ENCODE results near the gene USP32. TPM values are rescaled to one million over a fixed set of nuclear protein-coding genes. Genes with fewer than 3 reads are reported as not detected.

Gene USP32
- total RNA-seq, 4 donors from 2014 or later, result 56.3 to 72.0 (median 60.9) TPM

DNA sequence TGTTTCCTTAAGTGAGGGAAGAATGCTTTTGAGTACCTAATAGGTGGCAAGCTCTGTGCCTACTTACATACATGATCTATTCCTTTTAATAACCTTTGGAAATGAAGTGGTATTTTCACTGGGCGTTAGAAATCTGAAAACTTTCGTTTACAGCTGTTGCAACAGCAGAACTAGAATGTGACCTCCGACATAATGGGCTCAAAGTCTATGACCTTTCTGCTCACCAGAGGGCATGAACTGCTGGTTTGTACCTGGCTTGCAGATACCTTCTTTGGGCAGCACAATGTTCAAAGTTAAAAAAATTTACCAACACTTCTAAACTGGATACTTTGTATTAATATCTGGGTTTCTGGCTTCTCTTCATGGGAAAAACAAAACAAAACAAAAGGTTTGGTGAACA lies 217.9 kb downstream of the USP32 start:
- TF ChIP-seq, protein P1, sequence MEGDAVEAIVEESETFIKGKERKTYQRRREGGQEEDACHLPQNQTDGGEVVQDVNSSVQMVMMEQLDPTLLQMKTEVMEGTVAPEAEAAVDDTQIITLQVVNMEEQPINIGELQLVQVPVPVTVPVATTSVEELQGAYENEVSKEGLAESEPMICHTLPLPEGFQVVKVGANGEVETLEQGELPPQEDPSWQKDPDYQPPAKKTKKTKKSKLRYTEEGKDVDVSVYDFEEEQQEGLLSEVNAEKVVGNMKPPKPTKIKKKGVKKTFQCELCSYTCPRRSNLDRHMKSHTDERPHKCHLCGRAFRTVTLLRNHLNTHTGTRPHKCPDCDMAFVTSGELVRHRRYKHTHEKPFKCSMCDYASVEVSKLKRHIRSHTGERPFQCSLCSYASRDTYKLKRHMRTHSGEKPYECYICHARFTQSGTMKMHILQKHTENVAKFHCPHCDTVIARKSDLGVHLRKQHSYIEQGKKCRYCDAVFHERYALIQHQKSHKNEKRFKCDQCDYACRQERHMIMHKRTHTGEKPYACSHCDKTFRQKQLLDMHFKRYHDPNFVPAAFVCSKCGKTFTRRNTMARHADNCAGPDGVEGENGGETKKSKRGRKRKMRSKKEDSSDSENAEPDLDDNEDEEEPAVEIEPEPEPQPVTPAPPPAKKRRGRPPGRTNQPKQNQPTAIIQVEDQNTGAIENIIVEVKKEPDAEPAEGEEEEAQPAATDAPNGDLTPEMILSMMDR (IDR thresholded peaks at IDR 0.05), result no peak
- TF ChIP-seq POLR2A (IDR thresholded peaks at IDR 0.05), result no peak
- no peak for DNase-seq (ENCODE audit: low spot score in 2 of 2)
- H3K4me3 ChIP-seq (ENCODE audit: low read depth, poor library complexity, severe bottlenecking), result no peak overlapping the region
- intact Hi-C loops (cut with DNase I; ENCODE audit: low total_unique reads), result no loop called here
- WGBS, 2 donors, result 64 to 73% methylated on average over 3 of the region's 3 CpGs

DNA sequence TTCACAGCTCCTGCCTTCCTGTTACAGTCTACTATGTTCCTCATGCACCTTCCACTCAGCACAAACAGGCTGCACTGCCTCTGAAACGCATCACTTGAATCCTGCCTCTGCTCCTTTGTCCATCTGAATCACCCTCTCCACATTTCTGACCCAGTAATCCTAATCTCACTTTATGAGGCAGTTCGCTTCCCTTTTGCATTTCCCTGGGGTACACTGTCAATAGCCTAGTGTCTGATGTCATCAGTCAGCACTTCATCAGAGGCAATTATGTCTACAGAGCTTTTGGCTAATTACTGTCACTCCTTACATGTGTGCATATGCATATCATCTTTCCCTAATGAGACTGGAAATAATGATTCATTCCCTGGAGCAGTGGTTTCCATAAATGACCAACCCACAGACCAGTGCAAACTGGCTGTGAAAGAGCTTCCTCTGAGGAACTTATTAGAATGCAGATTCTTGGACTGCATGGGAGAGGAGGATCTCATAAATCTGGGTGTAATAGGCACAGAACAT lies 218.6 kb downstream of the USP32 start:
- WGBS, 2 donors, result 44 to 53% methylated on average over 2 of the region's 2 CpGs
- TF ChIP-seq POLR2A (IDR thresholded peaks at IDR 0.05), result no peak
- TF ChIP-seq, protein P1 (IDR thresholded peaks at IDR 0.05), result no peak
- peak in 1 of 2 donors; percentile 15 for DNase-seq (ENCODE audit: low spot score in 2 of 2)
- intact Hi-C loops (cut with DNase I; ENCODE audit: low total_unique reads), result no loop called here
- H3K4me3 ChIP-seq (ENCODE audit: low read depth, poor library complexity, severe bottlenecking), result no peak overlapping the region

DNA sequence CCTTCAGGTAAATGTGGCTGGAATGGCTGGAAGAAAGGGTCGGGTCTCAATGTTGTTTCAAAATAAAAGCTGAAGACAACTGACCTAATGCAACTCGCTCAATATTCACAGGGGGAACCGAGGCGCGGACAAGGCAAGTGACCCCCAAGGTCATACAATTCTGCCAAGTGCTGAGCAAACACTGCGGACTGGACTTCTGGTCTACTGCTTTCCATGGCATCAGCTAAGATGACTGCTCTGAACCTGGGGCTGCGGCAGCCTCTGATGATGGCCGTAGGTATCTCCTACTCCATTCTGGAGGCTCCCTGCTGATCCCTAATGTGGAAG lies 220.2 kb downstream of the USP32 start:
- DNase-seq (ENCODE audit: low spot score in 2 of 2), result peak in 1 of 2 donors; percentile 70
- intact Hi-C loops (cut with DNase I; ENCODE audit: low total_unique reads), result no loop called here
- WGBS, 2 donors, result 93 to 96% methylated on average over 8 of the region's 8 CpGs
- TF ChIP-seq POLR2A (IDR thresholded peaks at IDR 0.05), result no peak
- TF ChIP-seq, protein P1 (IDR thresholded peaks at IDR 0.05), result no peak
- no peak overlapping the region for H3K4me3 ChIP-seq (ENCODE audit: low read depth, poor library complexity, severe bottlenecking)

DNA sequence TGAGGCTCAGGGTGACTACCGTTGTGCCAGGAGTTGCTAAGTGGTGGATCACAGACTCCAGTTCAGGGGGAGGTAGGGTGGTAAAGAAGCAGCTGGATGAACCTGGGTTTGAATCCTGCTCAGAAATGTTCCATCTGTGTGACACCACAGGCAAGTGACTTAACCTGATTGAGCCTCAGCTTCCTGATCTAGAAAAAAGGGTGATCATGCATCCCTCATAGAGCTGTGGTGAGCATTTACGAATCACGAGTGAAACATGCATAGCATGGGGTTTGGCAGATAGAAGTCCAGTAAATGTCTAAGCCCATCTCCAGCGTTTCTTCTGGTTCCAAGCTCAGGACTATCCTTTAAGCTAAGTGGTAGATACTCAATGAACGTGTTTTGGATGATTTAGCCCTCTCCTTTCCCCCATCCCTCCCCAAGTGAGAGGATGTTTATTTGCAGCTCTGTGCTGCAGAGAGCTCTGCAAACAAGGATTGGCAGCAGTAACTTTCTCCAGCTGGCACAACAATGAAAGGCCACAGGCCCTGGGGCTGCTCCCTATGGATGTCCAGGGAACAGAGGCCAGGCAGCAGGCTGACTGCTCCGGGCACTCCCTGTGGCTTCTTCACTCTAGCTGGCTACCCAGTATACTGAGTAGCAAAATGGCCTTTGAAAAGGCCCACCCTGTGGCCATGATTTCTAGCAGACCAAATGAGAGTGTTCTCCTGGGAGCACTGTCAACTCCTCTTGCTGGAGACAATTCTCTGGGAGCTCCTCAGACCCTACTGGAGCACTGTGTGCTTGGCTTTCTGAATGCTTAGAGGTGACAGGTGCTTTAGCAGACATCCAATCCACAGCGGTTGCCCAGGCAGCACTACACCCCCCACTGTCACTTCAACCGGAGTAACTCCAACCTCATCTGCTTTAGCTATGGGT lies 220.8 kb downstream of the USP32 start:
- intact Hi-C loops (cut with DNase I; ENCODE audit: low total_unique reads), result no loop called here
- WGBS, 2 donors, result 72 to 74% methylated on average over 8 of the region's 8 CpGs
- TF ChIP-seq, protein P1 (IDR thresholded peaks at IDR 0.05), result no peak
- TF ChIP-seq POLR2A (IDR thresholded peaks at IDR 0.05), result no peak

DNA sequence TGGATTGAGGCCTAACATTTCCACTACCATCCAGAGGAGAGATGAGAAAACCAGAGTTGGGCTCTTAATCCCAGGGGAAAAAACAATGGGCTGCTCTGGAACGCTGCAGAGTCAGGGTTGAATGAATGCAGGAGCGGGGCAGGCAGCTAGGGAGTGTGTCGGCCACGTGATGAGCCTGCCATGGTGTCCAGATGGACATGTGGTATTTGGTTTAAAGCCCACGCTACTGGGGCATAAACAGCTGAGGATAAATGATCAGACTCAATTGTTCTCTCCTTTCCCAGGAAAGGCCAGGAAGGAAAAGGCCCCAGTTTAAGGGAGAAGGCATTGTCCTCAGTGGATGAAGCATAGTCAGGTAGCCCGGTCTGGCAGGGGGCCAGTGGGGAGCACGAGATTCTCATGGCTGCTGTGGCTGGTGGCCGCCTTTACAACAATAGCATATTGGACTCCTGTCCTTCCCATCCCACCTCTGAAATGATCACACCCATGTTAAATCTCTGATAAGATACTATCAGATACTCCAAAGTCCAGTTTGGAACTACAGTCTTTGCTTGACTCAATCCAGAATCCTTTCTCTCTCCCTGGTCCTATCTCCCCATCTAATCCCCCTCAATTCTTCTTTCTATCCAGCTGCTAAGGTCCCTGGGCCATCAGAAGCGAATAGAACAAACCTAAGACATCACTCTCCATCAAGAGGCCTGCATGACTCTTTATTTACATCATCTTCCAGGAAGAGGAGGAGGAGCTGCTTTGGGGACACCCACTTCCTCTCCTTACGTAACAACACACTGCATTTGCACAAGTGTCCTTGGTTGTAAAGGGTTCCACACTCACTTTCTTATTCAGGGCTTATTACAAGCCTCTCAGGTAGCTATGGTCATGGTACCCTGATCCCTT lies 221.8 kb downstream of the USP32 start:
- no peak overlapping the region for H3K4me3 ChIP-seq (ENCODE audit: low read depth, poor library complexity, severe bottlenecking)
- intact Hi-C loops (cut with DNase I; ENCODE audit: low total_unique reads), result no loop called here
- peak in 1 of 2 donors; percentile 83 for DNase-seq (ENCODE audit: low spot score in 2 of 2)
- TF ChIP-seq POLR2A (IDR thresholded peaks at IDR 0.05), result no peak
- TF ChIP-seq, protein P1 (IDR thresholded peaks at IDR 0.05), result no peak
- 60 to 70% methylated on average over 10 of the region's 10 CpGs for WGBS, 2 donors

More for the DNA sequence above, 220.8 kb downstream of the USP32 start:
- peak in 1 of 2 donors; percentile 63 for DNase-seq (ENCODE audit: low spot score in 2 of 2)
- no peak overlapping the region for H3K4me3 ChIP-seq (ENCODE audit: low read depth, poor library complexity, severe bottlenecking)
